Measurements from ENCODE around the gene NPC1L1.

GRCh38 chr7:44465490-44465889 is 75.6 kb downstream of the NPC1L1 start:
- TF ChIP-seq CTCF (IDR thresholded peaks at IDR 0.05 in 4 of 5, conservative IDR thresholded peaks at IDR 0.05 in 1 of 5), result no peak
- no peak for TF ChIP-seq POLR2A (IDR thresholded peaks at IDR 0.05)
